GM11168 (cell line): ENCODE measurements around the gene CASP6.
"Not testable (repeated sequence)": the region's sequence is repeated elsewhere in the genome, so short reads cannot be mapped to it uniquely, and the experiment has no call there.

Experiments used
- in situ Hi-C: fragments of 300-500 bp; cut with MboI; formaldehyde crosslinking; loops from one replicate; pipeline ENCODE4 v1.12.0; 2022; ENCODE audit warnings: low sequenced_read_pairs; ENCODE audit not compliant: unreplicated experiment

The CASP6 gene

GRCh38 chr4:109722357-109722756 lies 19.1 kb upstream of the CASP6 start:
- in situ Hi-C loops, result loop anchor here (25.0 kb wide), 1 partner anchor 285 kb away; the partner anchor contains the start of gene SEC24B

- in situ Hi-C loops, result loop anchor here (25.0 kb wide), 1 partner anchor 284 kb away; the partner anchor contains the start of gene SEC24B
Measured at GRCh38 chr4:109721033-109721432, 17.8 kb upstream of the CASP6 start.

- in situ Hi-C loops, result loop anchor here (25.0 kb wide), 1 partner anchor 282 kb away; the partner anchor contains the start of gene SEC24B
Measured at GRCh38 chr4:109719604-109720003, 16.4 kb upstream of the CASP6 start.

GRCh38 chr4:109718759-109719158 lies 15.5 kb upstream of the CASP6 start:
- in situ Hi-C loops, result loop anchor here (25.0 kb wide), 1 partner anchor 281 kb away; the partner anchor contains the start of gene SEC24B

GRCh38 chr4:109713500-109713899 lies 10.3 kb upstream of the CASP6 start:
- in situ Hi-C loops, result loop anchor here (25.0 kb wide), 1 partner anchor 276 kb away; the partner anchor contains the start of gene SEC24B

GRCh38 chr4:109708990-109709389 lies 5.7 kb upstream of the CASP6 start:
- in situ Hi-C loops, result loop anchor here (25.0 kb wide), 1 partner anchor 272 kb away; the partner anchor contains the start of gene SEC24B

- in situ Hi-C loops, result loop anchor here (25.0 kb wide), 1 partner anchor 271 kb away; the partner anchor contains the start of gene SEC24B
Measured at GRCh38 chr4:109708435-109708834, 5.2 kb upstream of the CASP6 start.

- in situ Hi-C loops, result loop anchor here (25.0 kb wide), 1 partner anchor 267 kb away; the partner anchor contains the start of gene SEC24B
Measured at GRCh38 chr4:109703664-109704361, 568 bp upstream of the CASP6 start.

- in situ Hi-C loops, result loop anchor here (25.0 kb wide), 1 partner anchor 264 kb away; the partner anchor contains the start of gene SEC24B
Measured at GRCh38 chr4:109701566-109702410, 1.5 kb downstream of the CASP6 start.

GRCh38 chr4:109699553-109700225 lies 3.6 kb downstream of the CASP6 start:
- in situ Hi-C loops, result loop anchor here (25.0 kb wide), 1 partner anchor 262 kb away; the partner anchor contains the start of gene SEC24B

- in situ Hi-C loops, result no loop called here
Measured at GRCh38 chr4:109698656-109699055, 4.6 kb downstream of the CASP6 start.

- in situ Hi-C loops, result no loop called here
Measured at GRCh38 chr4:109691411-109691920, 11.8 kb downstream of the CASP6 start.

- in situ Hi-C loops, result no loop called here
Measured at GRCh38 chr4:109690690-109691410, 12.4 kb downstream of the CASP6 start.

- in situ Hi-C loops, result no loop called here
Measured at GRCh38 chr4:109684727-109685126, 18.5 kb downstream of the CASP6 start.

- in situ Hi-C loops, result no loop called here
Measured at GRCh38 chr4:109683621-109684253, 19.5 kb downstream of the CASP6 start.

GRCh38 chr4:109682875-109683274 lies 20.4 kb downstream of the CASP6 start:
- in situ Hi-C loops, result no loop called here

GRCh38 chr4:109678925-109679324 lies 24.3 kb downstream of the CASP6 start:
- in situ Hi-C loops, result not testable (repeated sequence)

GRCh38 chr4:109678472-109678871 lies 24.8 kb downstream of the CASP6 start:
- in situ Hi-C loops, result not testable (repeated sequence)

- in situ Hi-C loops, result no loop called here
Measured at GRCh38 chr4:109676886-109677285, 26.4 kb downstream of the CASP6 start.
